GM06990 (cell line): ENCODE results near the gene TANC1.

Source experiments
- DNase-seq: peaks from one replicate; pipeline ENCODE4 v3.0.0-alpha.2; 2011; ENCODE audit not compliant: insufficient read length; ENCODE audit errors: extremely low read depth
- H3K27me3 ChIP-seq: replicated peaks from 2 replicates; pipeline ENCODE4 v1.6.0; 2011; ENCODE audit warnings: low read length; ENCODE audit not compliant: control insufficient read depth, insufficient read depth
- H3K36me3 ChIP-seq: 2 replicates; pipeline ENCODE4 v1.5.1; 2011; ENCODE audit warnings: low read length; ENCODE audit not compliant: control insufficient read depth, insufficient read depth
- H3K4me3 ChIP-seq: replicated peaks from 2 replicates; pipeline ENCODE4 v1.5.1; 2011; ENCODE audit warnings: low read depth, mild to moderate bottlenecking, control low read depth, low read length
- CTCF ChIP-seq: IDR thresholded peaks from 2 replicates; pipeline ENCODE4 v1.5.1; 2011; ENCODE audit warnings: low read length, control low read depth, mild to moderate bottlenecking, inconsistent platforms; ENCODE audit not compliant: insufficient read depth, poor library complexity, severe bottlenecking

TANC1 gene

GRCh38 chr2:158997037-158997790, 28.8 kb downstream of the TANC1 start:
- DNase-seq, result no peak
- no peak for TF ChIP-seq CTCF
- H3K27me3 ChIP-seq, result no peaks in the 10 kb centered on the region
- H3K36me3 ChIP-seq, result no peaks in the 10 kb centered on the region; the same call in 1 of the 2 replicates
- H3K4me3 ChIP-seq, result no peak overlapping the region

- H3K4me3 ChIP-seq, result no peak overlapping the region
- no peak for DNase-seq
- H3K27me3 ChIP-seq, result no peaks in the 10 kb centered on the region
- H3K36me3 ChIP-seq, result no peaks in the 10 kb centered on the region; the same call in 1 of the 2 replicates
- no peak for TF ChIP-seq CTCF
Measured at GRCh38 chr2:158998551-158999248, 30.3 kb downstream of the TANC1 start.

GRCh38 chr2:158999458-158999857, 31.0 kb downstream of the TANC1 start:
- Histone ChIP-seq H3K27me3 (no peaks in the 10 kb centered on the region), H3K36me3 (no peaks in the 10 kb centered on the region; the same call in 1 of the 2 replicates), H3K4me3 (no peak overlapping the region)
- no peak for TF ChIP-seq CTCF
- no peak for DNase-seq

GRCh38 chr2:159000072-159000471, 31.6 kb downstream of the TANC1 start:
- no peaks in the 10 kb centered on the region for H3K27me3 ChIP-seq
- TF ChIP-seq CTCF, result no peak
- no peak for DNase-seq
- H3K36me3 ChIP-seq, result no peaks in the 10 kb centered on the region; the same call in none of the 2 replicates
- no peak overlapping the region for H3K4me3 ChIP-seq

GRCh38 chr2:159002462-159003111, 34.1 kb downstream of the TANC1 start:
- no peak for TF ChIP-seq CTCF

More at GRCh38 chr2:159002462-159003111, 34.1 kb downstream of the TANC1 start:
- no peaks in the 10 kb centered on the region for H3K27me3 ChIP-seq
- H3K4me3 ChIP-seq, result no peak overlapping the region
- no peaks in the 10 kb centered on the region; the same call in none of the 2 replicates for H3K36me3 ChIP-seq
- DNase-seq, result no peak
